Superior temporal gyrus (tissue), 1 donor: ENCODE results near the gene ALG5.

Experiments
- DNase-seq: peaks from one replicate; pipeline ENCODE4 v3.0.0-alpha.2; 2016; ENCODE audit errors: extremely low spot score

Gene ALG5, protein sequence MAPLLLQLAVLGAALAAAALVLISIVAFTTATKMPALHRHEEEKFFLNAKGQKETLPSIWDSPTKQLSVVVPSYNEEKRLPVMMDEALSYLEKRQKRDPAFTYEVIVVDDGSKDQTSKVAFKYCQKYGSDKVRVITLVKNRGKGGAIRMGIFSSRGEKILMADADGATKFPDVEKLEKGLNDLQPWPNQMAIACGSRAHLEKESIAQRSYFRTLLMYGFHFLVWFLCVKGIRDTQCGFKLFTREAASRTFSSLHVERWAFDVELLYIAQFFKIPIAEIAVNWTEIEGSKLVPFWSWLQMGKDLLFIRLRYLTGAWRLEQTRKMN

DNA sequence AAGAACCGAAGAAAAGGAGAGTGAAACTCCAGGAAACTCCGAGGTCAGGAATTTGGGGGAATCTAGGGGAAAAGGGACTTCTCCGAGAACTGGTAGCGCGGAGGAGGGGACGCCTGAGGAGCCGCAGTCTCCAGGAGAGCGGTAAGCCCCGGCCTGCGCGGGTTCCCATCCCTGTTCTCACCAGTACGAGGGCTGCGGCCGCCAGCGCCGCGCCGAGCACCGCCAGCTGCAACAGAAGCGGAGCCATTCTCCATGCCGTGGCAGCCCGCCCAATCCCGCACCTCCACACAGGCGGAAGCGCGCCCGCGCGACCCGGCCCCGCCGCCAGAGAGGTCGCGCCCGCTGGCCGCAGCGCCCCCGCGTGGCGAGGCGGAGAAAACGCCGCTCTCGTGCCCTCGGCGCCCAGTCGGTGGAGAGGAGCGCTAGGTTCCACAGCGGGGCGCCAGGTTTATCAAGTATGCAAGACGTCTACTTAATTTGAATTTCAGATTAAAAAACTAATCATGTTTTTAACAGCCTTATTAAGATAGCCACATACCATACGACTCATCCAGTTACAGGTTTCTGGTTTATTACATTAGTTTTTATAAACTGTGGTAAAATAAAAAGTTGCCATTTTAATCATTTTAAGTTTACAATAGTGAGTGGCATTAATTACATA is at the start of gene ALG5:
TSS of gene ALG5 (minus strand) at position 287 of the 661 bp plus-strand sequence. CDS start at position 247, 40 bp downstream.
- DNase-seq: peak; percentile 94

DNA sequence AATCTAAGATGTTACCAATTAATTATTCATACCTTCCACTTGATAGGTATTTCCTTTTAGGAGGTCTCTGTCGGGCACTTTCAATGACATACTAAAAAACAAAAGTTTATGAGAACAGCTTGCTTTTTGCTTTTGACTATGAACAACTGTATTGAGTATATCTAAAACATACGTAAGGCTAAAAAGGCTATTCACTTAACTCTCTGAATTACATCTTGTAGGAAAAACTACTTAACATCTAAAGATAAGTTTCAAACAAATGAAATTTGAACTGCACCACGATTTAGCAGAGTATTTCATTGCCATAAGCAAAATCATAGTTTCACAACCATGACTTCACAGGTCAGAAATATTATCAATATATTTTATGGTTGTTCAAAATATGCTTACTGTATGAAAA is 48.7 kb upstream of the ALG5 start:
- DNase-seq: no peak

DNA sequence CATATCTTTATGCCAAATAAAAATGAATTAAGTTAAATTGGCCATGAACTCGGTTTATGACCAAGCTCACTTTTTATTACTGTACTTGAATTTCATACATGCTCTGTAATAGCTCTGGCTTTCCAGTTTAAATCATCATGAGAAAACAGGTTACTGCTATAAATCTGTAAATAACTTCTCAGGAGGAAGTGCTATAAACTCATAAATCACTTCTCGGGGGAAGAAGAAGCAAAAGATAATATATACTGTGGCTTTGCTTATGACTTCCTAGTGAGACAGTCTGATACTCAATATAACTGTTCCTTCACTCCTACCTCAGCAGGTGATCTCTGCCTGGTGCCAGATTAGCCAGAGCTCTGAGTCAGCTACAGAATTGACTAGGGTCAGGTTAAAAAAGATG is 47.9 kb upstream of the ALG5 start:
- no peak for DNase-seq

DNA sequence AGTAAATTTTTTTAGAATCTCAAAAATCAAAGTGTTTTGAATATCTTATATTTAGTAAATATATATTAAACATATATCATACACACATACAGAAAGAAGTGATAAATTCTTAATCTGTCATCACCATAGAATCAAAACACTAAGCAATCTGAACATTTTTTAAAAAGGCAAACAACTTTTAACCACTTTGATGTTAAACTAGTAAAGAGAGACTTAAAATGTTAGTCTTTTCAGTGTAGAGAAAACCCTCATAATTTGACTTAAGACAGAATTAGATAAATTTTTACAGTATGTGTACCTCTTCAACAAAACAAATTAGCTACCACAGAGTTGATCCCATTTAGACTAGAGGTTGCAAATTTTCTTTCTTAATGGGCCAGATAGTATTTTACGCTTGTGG is 46.9 kb upstream of the ALG5 start:
- DNase-seq: no peak

DNA sequence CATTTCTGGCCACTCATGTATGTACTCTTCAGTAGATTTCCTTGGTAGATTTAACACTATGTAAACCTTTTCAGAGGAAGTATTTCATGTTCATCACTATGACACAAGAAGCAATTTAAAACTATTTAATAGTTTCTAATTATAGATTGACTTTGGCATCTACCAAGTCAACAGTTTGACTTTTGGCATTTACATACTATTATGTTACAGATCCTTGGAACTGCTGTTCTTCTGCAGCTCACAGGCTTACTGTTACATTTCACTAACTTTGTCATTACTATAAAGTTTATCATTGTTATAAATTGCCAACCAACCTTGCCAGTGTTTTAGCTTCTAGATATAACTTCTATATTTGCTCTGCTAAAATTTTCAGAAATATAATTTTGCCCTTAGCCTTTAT is 41.6 kb upstream of the ALG5 start:
- no peak for DNase-seq

DNA sequence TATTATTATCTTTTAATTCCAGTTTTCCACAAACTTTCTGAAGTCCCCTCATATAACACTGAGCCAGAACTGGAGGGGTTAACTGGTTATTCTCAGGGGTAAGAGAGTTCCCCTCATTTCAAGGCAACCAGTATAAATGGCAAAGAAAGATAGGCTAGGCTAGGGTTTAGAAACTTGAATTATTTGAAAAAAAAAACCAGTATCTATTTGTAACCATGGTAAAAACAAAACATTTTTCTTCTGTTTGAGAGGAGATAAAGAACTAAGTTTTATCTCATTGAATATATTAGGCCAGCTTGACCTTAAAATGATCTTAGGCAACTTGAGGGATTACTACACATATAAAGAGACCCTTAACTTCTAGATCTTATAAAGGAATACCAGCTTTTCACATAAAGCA is 40.8 kb upstream of the ALG5 start:
- DNase-seq: no peak

DNA sequence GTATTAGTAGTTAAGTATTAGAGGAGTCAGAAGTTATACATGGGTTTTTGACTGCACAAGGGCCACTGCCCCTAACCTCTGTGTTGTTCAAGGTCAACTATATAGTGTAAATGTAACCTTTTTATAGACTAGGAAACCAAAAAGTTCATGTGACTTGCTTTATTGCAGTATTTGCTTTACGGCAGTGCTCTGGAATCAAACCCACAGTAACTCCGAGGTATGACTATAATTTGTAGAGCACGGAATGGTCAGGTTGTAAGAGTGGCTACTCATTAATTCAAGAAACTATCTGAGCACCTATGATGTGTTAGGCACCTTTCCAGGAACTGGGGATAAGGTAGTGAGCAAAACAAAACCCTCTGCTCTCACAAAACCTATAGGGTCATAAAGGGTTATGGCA is 38.1 kb upstream of the ALG5 start:
- DNase-seq: no peak

DNA sequence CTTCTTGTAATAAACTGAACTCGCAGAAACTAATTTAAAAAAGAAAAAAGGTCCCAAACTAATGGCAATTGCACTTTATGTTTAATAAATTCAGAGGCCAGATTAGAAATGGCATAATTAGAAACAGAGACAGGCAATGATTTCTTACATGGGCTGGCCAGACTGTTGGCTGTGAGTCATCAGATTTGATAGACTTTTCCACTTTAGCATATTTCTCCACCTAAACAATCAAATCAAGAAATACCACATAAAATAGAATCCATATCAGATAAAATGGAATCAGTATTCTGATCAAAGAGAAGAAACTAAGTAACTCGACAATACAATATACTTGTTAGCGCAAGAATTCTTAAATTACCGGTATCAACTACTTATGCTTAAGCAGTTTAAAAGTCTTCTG is 30.5 kb upstream of the ALG5 start:
- DNase-seq: no peak

DNA sequence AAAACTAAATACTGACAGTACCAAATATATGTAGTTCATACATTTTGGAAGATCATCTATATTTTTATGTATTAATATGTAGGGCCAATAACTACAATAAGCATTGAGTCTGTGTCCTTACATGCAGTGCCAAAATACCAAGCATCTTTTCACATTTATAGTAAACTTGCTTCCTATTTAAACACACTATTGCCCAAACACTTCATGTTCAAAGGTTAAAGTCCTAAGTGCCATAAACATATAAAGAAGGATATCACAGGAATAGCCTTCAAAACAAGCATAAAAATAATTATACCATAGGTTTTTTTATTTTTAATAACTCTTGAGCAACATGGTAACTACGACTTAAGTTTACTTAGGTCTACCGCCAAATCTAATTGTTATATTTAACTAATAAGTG is 28.5 kb upstream of the ALG5 start:
- DNase-seq: no peak

DNA sequence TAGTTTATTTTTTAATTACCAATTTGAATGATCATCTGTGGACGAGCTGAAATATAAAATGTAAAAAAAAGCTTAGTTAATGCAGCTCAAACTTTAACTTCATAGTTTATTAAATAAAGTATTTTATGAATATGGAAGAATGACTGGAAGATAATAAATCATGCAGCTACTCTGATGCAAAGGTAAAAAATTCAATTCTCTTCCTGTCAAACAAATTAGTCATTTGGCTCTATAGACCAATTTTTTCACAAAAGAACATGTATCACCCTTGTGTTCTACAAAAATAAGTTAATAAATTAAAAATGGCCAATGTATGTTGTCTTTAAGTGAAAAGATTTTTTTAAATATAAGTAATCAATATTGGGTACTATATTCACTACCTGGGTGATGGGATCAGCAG is 27.6 kb upstream of the ALG5 start:
- no peak for DNase-seq

DNA sequence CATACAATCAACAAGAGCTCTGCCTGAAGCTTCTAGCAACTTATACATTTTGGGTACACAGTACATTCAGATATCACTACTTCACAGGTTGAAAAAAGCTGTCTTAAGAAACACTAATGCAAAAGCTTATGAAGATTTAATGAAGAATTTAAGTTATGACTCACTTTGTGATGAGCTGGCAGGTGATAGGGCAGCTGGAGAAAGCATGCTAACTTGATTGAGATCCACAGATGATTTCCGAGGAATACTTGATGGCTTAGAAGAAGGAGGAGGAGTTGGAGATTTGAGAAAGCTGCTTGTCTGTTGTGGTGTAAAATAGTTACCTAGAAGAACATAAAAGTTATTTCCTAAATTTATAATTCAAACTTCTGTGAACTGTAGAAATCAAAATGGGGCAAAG is 24.7 kb upstream of the ALG5 start:
- DNase-seq: no peak

DNA sequence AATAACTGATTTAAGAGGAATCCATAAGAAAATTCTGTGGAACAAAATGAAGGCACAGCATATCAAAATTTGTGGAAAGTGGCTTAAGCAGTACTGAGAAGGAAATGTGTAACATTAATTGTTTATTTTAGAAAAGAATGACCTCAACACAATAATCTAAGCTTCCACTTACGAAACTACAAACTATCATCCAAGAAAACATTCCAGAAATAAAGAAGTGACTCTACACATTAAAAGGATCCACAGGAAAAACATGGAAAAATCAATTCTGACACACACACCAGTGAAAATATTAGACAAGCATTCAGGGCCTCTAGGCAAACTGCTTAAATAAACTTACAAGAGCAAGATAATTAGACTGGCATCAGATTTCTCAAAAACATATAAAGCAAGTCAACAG is 15.5 kb upstream of the ALG5 start:
- no peak for DNase-seq

DNA sequence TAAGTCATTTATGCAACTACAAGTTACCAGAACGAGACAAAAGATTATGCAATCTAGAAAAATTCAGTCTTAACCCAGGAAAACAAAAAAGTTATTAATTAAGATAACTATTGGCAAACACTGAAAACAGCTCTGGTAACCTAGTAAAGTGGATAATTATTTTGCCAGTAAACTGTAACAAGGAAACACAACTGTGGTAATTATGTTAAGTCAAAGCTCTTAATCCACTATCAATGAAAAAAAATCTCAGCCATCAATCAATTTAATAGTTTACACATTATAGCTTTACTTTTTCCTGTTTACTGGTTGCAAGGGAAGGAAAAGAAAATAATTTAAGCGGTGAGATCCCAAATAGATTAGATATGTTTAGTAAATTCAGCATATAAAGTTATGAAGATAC is 12.6 kb upstream of the ALG5 start:
- DNase-seq: no peak

DNA sequence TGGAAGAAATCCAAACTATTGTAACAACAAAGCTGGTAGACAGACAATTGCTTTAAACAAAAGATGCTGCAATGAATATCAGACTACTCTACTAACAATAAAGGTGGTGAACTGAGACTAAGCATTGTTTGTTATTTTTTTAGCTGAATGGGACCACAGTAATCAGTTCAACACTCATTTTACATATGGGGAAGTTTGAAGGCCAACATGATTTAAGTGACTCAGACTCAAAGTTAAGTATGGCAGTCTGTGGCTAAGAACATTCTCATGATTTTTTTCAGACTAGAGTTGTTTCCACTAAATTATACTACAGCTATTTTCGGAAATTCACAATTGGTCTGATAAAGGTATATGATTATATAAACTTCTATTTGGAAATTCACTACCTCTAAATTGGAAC is 11.9 kb upstream of the ALG5 start:
- no peak for DNase-seq

DNA sequence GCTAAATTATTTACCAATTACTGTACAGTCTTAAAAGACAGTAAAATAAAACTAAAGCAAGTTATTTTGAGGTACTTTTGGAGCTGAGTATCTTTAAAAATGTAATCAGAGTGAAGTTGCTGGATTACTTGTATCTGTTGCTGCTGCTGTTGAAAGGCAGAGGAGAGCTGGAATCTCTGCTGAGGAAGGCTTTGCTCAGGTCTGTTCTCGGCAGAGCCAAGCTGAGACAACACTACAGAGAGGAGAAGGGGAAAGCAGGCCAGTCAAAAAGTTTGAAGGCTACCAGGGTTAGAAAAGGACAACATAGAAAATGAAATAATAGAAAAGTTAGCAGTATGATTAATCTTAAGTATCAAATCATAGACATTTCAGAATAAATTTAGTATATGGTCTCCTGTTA is 11.3 kb upstream of the ALG5 start:
- no peak for DNase-seq

DNA sequence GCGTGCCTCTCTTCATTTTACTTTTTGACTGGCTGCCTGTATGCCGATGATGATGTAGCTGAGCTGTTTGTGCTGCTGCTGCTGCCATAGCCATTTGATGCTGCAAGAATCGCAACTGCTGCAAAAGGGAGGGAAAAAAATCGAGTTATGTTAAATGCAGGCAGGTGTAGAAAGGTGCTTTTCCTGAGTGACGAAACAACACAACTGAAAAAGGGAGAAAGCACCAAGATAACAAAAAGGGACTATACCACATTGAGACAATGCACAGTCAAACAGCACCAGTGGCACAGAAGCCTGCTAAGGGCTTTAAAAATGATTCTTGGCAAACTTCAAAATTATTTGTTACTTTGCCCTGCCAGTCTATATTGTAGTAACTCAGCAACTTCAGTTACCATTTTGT is 10.6 kb upstream of the ALG5 start:
- no peak for DNase-seq

DNA sequence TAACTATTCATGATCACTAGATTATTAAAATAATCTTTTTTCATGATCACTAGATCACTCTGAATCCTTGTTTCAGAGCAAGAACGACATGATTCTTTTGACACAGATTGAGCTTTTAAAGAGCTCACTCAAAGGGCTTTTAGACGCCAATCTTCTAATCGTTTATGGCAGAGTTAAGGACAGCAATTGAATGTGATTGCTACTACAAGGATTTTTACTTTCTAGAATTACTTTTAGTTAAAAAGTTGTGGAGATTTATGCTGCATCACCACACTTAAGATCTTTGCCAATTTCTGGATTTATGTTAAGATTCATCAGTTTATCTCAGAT is 2.7 kb upstream of the ALG5 start:
- DNase-seq: no peak

DNA sequence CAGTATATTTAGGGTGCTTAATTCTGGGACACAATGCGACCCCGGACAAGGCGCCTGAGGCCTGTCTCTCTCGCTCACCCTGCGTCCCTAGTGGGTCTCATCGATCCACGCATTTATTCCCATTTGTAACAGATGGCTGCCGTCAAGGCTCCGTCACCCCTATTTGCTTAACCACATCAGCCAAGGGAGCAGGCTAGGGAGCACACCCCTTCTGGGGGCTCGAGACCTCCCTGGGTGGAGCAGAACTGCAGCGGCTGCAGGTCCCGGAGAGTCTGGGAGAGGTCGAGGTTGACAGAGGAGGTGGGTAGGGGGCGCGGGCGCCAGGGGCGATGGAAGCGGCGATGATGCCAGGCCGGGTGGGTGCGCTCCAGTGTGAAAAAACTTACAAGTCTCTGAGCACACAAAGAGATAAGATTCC is 507 bp downstream of the ALG5 start:
- no peak for DNase-seq

DNA sequence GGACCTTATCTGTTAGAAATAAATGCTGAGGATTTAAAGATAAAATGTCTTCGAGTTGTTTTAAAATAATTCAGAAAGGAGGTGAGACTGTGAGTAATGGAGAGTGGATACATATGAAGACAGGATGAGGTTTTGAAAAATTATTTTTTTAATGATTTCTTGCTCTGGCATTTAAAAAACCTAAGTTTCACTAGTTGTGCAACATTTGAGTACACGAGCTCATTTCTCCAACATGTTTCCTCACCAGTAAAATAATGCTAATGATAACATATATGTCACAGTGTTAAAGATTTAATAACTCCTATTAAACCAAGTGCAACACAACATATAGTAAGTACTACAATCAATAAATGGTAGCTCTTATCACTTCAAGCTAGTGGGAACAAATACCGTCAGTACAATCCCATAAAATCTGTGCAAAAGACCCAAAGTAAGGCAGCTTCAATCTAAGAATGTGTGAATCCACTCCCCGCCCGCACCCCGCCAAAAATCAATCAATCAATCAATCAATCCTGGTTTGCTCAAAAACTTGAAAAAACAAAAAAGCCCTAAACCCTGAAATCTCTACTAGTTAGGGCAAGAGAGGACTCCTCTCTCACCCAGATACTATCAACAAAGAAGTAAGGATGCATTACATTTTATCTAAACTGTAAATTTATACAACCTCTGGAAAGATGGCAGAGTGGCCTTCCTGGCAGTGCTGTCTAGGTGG is 1.3 kb downstream of the ALG5 start:
- DNase-seq: no peak

DNA sequence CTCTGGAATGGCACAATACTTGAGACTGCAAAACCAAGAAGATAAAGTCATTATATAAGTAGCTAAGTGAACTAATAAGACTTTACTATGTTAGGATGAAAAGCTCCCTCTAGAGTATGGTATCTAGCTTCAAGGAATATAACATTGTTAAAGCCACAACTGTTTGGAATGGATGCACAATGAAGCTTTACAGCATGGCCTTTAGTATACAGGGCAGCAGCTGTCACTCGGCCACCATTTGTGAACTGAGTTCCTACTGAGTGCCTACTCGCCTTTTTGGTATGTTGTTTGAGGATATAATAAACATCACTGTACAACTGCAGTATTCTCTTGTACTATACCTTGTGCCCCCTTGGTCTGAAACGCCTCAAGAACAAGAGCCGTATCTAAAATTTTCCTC is 6.8 kb downstream of the ALG5 start:
- no peak for DNase-seq

DNA sequence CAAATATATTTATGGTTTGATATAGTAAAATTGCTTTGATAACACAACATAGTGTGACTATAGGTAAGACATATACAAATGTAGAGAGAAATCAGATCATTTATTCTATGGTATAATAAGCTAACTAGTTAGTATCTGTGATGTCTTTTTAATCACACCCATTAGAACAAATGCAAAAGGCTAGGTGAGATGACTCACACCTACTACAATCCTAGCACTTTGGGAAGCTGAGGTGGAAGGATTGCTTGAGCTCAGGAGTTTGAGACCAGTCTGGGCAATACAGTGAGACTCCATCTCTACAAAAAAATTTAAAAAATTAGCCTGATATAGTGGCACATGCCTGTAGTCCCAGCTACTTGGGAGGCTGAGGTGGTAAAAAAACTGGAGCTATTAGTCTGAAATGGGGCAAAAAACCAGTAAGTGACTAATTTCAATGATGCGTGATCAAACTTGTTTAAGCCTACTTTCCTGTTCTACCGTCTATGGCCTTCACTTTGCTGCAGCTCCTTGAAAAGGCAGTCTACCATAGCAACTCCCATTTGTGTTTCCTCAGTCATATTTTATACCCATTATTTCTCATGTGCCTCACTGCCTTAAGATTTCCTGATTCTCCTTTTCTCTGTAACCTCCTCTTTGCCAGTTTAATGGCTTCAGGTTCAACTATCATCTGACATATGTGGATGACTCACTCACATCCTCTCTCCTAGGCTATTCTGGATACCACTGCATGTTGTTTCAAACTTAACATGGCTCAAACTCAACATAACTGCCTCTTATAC is 12.5 kb downstream of the ALG5 start:
- no peak for DNase-seq

DNA sequence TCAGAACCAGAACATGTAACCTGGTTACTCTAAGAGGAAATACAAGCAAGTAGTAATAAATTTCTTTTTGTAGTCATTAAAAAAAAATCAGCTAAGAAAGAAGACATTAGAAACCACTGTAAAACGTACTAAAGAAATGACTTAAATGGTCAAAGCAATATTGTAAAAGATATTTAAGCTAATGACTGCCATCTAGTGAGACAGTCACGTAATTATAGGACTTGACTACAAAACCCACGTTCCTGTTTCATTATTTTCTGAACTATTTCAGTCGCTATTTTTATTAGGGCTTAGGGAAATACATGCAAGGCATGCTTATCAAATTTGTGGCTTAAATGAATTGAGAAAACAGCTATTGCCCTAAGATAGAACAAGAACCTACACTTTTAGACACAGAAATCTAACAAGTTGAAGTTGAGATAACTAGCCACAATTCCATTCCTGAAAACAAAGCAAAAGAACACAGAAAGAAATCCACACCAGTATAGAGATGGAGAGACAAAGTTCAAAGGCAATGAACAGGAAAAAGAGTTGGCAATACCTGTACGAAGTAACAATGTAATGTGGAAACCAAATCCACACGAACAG is 17.9 kb downstream of the ALG5 start:
- peak; percentile 83 for DNase-seq
